ENCODE measurements around the gene LDB2.

DNA sequence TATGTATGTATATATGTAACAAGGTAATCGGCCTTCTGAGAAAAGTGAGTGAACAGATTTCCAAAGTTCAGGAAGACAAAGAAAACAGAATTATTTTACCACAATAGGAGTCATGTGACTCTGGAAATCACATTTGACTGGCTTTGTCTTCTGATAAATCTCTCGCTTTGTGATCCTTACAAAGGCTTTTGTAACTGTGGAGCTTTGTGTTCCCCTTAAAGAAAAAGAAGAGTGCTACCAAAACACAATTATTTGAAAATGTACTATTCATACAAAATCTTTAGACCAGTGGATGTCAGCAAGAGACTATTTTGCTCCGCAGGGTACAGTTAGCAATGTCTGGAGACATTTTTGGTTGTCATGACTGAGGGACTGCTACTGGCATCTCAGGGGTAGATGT lies 238.8 kb downstream of the LDB2 start:
- TF ChIP-seq, protein P1, sequence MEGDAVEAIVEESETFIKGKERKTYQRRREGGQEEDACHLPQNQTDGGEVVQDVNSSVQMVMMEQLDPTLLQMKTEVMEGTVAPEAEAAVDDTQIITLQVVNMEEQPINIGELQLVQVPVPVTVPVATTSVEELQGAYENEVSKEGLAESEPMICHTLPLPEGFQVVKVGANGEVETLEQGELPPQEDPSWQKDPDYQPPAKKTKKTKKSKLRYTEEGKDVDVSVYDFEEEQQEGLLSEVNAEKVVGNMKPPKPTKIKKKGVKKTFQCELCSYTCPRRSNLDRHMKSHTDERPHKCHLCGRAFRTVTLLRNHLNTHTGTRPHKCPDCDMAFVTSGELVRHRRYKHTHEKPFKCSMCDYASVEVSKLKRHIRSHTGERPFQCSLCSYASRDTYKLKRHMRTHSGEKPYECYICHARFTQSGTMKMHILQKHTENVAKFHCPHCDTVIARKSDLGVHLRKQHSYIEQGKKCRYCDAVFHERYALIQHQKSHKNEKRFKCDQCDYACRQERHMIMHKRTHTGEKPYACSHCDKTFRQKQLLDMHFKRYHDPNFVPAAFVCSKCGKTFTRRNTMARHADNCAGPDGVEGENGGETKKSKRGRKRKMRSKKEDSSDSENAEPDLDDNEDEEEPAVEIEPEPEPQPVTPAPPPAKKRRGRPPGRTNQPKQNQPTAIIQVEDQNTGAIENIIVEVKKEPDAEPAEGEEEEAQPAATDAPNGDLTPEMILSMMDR (IDR thresholded peaks at IDR 0.05), result no peak
- no peak for TF ChIP-seq POLR2A (IDR thresholded peaks at IDR 0.05)

Data from heart left ventricle (tissue), 13 donors.